Heart left ventricle (tissue), 13 donors: ENCODE results near the gene MGLL.

Experiments
- POLR2A ChIP-seq, 2 donors: fragments of 450-650 bp; IDR thresholded peaks; one replicate each; pipeline ENCODE4 v1.6.1; 2017; ENCODE audit warnings: antibody characterized with exemption in 2 of 2, mild to moderate bottlenecking in 2 of 2, moderate library complexity in 2 of 2
- TF ChIP-seq, protein P1 (sequence below), 12 donors: fragments of 200-600 bp; sonication (generic) in 4 of 12; IDR thresholded peaks; one replicate each; pipeline versions ENCODE4 v1.5.0 to v1.8.0; 2018 to 2022; ENCODE audit warnings: antibody characterized with exemption in 12 of 12, mild to moderate bottlenecking in 5 of 12
- donor health status: ischemic (EF 13 %, LVEDD 7.1; RV severe dilation, severe dysfunction).
- donor health status: DM: no; HTN: yes; CAD: no.
- donor health status: DM: no; HTN: no; CAD: no.
- donor health status: ischemic (EF 25% LVEDD 6.9; RV normal size, moderate dysfunction).
- donor health status: ischemic (EF 25% LVEDD 5.7; RV mildly dilated, moderate dysfunction).
- donor health status: ischemic (EF 35%, LVEDD 5.7; RV mildly dilated, moderate dysfunction).
- donor health status: nonischemic (EF 11% LVEDD 7.7; RV severe dilation, severe dysfunction).
- donor health status: DM: yes; HTN: yes; CAD: no.
- donor health status: PGD.
- donor health status: ischemic (EF 29% LVEDD 5.4; RV normal size, mild dysfunction).
- donor health status: nonischemic (EF 23%, LVEDD 6.1; RV moderate dilation, normal function).

DNA sequence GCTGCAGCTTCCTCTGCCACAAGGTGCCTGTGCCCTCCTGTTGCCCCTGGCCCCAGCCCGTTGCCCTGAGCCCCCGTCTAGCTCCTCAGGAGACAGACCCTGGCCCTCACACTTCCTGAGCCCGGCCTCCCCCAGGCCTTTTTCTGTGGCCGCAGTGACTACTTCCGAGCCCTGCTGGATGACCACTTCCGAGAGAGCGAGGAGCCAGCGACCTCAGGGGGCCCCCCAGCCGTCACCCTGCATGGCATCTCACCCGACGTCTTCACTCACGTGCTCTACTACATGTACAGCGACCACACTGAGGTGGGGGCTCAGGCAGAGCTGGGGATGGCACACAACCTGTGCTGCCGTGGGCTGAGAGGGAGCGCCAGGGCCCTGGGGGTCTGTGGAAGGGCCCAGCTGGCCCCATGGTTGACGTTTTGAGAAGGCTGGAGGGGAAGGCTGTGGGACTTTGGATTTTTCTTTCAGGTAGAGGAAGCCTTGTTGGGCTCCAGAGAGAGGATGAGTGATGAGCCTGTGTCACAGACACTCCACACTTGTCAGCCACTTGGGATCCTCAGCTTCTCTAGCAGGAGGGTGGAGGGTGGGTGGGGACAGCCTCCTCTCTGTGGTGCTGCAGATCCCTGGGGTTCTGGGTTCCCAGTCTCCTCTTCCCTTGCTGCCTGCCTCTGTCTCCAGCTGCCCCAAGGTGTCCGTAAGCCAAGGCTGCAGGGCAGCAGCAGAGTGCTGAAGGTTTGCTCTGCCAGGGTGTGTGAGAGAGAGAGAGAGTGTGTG is 144.6 kb downstream of the MGLL start:
- TF ChIP-seq POLR2A (IDR thresholded peaks at IDR 0.05): no peak
- TF ChIP-seq, protein P1, sequence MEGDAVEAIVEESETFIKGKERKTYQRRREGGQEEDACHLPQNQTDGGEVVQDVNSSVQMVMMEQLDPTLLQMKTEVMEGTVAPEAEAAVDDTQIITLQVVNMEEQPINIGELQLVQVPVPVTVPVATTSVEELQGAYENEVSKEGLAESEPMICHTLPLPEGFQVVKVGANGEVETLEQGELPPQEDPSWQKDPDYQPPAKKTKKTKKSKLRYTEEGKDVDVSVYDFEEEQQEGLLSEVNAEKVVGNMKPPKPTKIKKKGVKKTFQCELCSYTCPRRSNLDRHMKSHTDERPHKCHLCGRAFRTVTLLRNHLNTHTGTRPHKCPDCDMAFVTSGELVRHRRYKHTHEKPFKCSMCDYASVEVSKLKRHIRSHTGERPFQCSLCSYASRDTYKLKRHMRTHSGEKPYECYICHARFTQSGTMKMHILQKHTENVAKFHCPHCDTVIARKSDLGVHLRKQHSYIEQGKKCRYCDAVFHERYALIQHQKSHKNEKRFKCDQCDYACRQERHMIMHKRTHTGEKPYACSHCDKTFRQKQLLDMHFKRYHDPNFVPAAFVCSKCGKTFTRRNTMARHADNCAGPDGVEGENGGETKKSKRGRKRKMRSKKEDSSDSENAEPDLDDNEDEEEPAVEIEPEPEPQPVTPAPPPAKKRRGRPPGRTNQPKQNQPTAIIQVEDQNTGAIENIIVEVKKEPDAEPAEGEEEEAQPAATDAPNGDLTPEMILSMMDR (IDR thresholded peaks at IDR 0.05): no peak
